NOMO-1 (cell line): Measurements from ENCODE around the gene LETMD1.
A peak's percentile ranks its signal among the peaks of the same experiment; 100 is the strongest.

ENCODE experiments used
- DNase-seq, 2 experiments: peaks; one replicate each; lab custom pipeline; 2025; ENCODE audit not compliant: unreplicated experiment in 2 of 2; lab: John Stamatoyannopoulos, UW

LETMD1 gene

GRCh38 chr12:51025338-51025835, 22.7 kb upstream of the LETMD1 start:
- peak; percentile 0 to 40 for DNase-seq

GRCh38 chr12:51025836-51026638, 22.1 kb upstream of the LETMD1 start, which contains the start of gene SLC11A2:
Gene SLC11A2 (minus strand): TSS chr12:51026384. CDS start chr12:51010728, 15,656 bp downstream.
- peak; percentile 93 to 95 for DNase-seq

- no peak for DNase-seq
Measured at GRCh38 chr12:51027342-51027835, 20.7 kb upstream of the LETMD1 start.

- peak; percentile 66 to 82 for DNase-seq
Measured at GRCh38 chr12:51028126-51028812, 19.9 kb upstream of the LETMD1 start.

- DNase-seq: no peak
Measured at GRCh38 chr12:51028813-51029150, 19.3 kb upstream of the LETMD1 start.

GRCh38 chr12:51033048-51033447, 15.1 kb upstream of the LETMD1 start:
- DNase-seq: no peak

GRCh38 chr12:51033457-51034089, 14.6 kb upstream of the LETMD1 start:
- DNase-seq: no peak

- DNase-seq: no peak
Measured at GRCh38 chr12:51036279-51036678, 11.8 kb upstream of the LETMD1 start.

GRCh38 chr12:51048661-51049251, 629 bp downstream of the LETMD1 start:
- no peak for DNase-seq

GRCh38 chr12:51049525-51049924, 1.4 kb downstream of the LETMD1 start:
- no peak for DNase-seq

- no peak for DNase-seq
Measured at GRCh38 chr12:51051787-51052186, 3.7 kb downstream of the LETMD1 start.

GRCh38 chr12:51055060-51055459, 6.9 kb downstream of the LETMD1 start:
- no peak for DNase-seq

GRCh38 chr12:51056242-51056641, 8.1 kb downstream of the LETMD1 start:
- DNase-seq: peak; percentile 74 to 78

GRCh38 chr12:51059086-51059485, 11.0 kb downstream of the LETMD1 start:
- no peak for DNase-seq

- no peak for DNase-seq
Measured at GRCh38 chr12:51062631-51063397, 14.7 kb downstream of the LETMD1 start.

GRCh38 chr12:51065530-51065929, 17.4 kb downstream of the LETMD1 start:
- no peak for DNase-seq

- no peak for DNase-seq
Measured at GRCh38 chr12:51067229-51067628, 19.1 kb downstream of the LETMD1 start.

- DNase-seq: no peak
Measured at GRCh38 chr12:51067771-51068170, 19.6 kb downstream of the LETMD1 start.

- no peak for DNase-seq
Measured at GRCh38 chr12:51070004-51070403, 21.9 kb downstream of the LETMD1 start.

GRCh38 chr12:51071663-51072062, 23.5 kb downstream of the LETMD1 start:
- DNase-seq: no peak
